GM19324 (cell line): ENCODE measurements around the gene RSAD2.
"Not testable (repeated sequence)": the region's sequence is repeated elsewhere in the genome, so short reads cannot be mapped to it uniquely, and the experiment has no call there.

Source experiments
- ATAC-seq: cut with Tn5 transposase; IDR thresholded peaks from one replicate; pipeline ENCODE4 v1.9.1; 2021; ENCODE audit warnings: mild to moderate bottlenecking, moderate library complexity; ENCODE audit not compliant: unreplicated experiment, low FRiP score

The RSAD2 gene

GRCh38 chr2:6923319-6923718 lies 45.7 kb downstream of the RSAD2 start:
- no peak for ATAC-seq

DNA sequence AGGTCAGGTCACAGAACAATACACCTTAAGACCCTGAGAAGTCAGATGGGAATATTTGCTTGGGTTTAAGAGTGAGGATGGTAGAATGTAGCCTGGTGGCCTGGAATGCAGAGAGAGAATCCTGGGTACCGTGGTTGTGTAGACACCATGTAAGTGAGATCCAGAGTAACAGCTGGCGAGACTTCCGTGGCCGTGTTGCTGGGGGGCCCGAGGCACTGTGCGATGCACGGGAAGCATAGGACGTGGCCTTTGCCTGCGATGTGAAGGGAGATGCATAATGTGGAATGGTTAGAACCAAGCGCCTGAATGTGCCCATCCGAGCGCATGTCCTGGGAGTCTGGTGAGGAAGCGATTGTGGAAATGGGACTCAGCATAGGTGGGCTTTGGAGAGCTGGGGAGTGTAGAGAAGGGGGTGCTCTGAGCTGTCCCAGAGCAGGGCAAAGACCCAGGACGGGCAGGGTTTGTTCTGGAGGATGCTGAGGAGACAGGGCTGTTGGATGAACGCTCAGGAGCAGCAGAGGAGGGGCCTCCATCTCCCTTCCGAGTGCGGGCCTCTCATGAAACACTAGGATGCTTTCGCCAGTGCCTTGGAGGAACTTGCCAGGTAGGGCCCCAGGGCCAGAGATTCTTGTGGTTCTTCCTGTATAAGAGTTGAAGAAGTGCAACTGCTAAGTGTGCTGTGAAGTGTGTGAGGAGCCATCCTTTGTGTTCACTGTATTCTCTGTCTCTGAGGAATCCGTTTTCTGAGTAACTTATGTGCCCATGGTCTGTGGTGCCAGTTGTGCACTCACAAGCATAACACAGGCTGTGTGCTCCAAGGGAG lies 46.7 kb downstream of the RSAD2 start:
- ATAC-seq, result no peak

DNA sequence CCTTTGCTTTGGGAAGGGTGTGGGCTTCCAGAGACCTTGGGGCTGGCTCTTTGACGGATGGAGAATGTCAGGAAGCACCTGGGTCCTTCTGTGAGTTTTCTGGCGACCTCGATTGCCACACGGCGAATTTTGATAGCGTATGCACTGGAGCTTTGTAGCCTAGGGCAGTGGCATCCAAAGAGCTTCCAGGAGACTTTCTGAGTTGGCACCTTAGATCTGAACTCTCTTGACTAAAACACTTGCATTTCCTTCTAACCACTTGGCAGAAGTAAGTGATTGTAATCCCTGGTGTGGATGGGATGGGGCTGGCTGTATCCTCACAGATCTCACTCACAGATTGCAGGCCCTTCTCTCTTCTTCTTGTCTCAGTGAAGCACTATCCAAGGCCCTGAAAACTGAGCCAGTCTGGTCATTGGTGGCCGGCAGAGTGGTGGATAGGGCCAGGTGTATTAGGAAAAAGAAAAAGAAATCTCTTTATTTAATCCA lies 47.4 kb downstream of the RSAD2 start:
- no peak for ATAC-seq

- no peak for ATAC-seq
Measured at GRCh38 chr2:6926071-6926732, 48.6 kb downstream of the RSAD2 start.

GRCh38 chr2:6927186-6927585 lies 49.6 kb downstream of the RSAD2 start:
- no peak for ATAC-seq

GRCh38 chr2:6927753-6928152 lies 50.2 kb downstream of the RSAD2 start:
- no peak for ATAC-seq

- no peak for ATAC-seq
Measured at GRCh38 chr2:6928452-6928851, 50.9 kb downstream of the RSAD2 start.

DNA sequence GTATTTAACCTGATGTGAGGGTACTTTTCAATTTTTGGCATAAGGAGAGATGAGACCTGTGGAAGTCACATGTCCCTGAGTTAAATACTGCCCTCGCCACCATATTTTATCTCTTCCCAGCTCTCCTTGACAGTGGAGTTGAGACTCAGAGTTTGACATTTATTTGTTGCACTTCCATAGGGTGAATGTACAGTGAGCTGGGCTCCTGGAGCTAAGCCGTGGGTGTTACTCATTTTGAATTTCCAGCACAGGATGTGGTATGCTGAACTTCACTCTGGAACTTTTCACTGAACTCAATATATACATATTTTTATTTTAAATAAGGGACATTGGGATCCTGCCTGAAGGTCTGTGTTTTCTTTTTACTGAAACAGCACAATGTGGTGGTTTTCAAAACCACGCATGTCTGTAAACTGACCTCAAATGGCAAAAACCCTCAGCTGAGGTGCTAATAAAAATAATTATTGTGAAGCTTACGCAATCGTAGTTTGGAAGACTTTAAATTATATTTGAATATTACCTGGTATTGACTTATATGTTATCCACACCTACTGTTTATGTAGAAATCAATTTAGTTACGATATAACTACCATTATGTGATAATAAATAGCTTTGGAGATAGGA lies 51.7 kb downstream of the RSAD2 start:
- ATAC-seq, result no peak

GRCh38 chr2:6930923-6931647 lies 53.5 kb downstream of the RSAD2 start:
- ATAC-seq, result no peak

- ATAC-seq, result no peak
Measured at GRCh38 chr2:6931753-6932152, 54.2 kb downstream of the RSAD2 start.

GRCh38 chr2:6932206-6932605 lies 54.6 kb downstream of the RSAD2 start:
- ATAC-seq, result no peak

- ATAC-seq, result no peak
Measured at GRCh38 chr2:6932828-6933227, 55.3 kb downstream of the RSAD2 start.

- ATAC-seq, result no peak
Measured at GRCh38 chr2:6933911-6934310, 56.3 kb downstream of the RSAD2 start.

DNA sequence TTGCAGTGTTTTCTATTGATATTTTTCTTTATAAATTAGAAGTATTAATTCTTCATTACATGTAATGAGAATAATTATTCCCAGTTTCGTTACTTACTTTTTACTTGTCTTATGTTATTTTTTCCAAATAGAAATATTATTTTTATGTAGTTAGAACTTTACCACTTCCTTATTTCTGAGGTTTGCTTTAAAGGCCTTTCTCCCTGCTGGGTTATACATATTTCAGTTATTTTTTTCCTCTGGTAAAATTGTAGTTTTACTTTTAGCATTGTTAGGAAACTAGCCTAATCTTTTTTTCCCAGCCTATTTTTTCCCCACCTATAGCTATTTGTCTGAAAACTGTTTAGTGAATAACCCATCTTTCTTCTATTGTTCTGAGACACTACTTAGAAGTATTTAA lies 56.8 kb downstream of the RSAD2 start:
- no peak for ATAC-seq

GRCh38 chr2:6934758-6935651 lies 57.4 kb downstream of the RSAD2 start:
- ATAC-seq, result no peak

- not testable (repeated sequence) for ATAC-seq
Measured at GRCh38 chr2:6935652-6936020, 58.1 kb downstream of the RSAD2 start.

DNA sequence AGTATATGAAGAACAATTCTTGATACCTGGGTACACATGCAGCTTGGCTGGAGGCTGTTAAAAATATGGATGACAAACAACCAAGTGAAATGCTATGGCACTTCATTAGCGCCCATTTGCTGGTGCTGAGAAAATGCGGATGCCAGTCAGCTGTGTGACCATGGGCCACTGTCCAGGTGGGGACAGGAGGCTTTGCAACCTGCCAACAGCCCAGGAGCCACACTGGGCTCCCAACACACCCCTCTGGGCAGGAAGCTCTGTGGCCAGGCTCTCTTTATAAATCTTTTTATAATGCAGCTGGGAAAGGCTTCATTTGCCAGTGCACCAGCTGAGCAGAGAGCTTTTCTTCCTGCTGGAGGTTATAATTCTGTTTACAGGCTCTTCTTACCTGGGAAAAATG lies 59.6 kb downstream of the RSAD2 start:
- no peak for ATAC-seq

- no peak for ATAC-seq
Measured at GRCh38 chr2:6937582-6937981, 60.0 kb downstream of the RSAD2 start.

GRCh38 chr2:6939071-6939470 lies 61.5 kb downstream of the RSAD2 start:
- no peak for ATAC-seq

DNA sequence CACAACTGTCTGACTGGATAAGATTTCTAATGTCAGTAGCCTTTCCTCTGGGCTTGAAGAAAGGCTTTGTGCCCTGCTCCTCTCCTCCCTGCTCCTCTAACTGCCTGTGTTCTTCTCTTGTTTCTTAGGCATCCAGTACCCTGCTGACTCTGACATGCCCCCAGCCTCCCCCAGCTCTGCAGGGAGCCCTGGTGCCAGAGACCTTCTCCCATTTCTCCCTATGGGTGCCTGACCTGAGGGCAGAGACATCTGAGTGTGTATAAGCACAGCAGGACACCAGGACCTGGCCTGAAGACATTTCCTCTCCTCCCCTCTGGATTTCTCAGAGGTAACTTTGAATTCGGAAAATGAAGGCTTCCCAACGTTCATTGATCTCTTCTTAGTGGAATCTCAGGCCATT lies 63.2 kb downstream of the RSAD2 start:
- ATAC-seq, result no peak
